ENCODE results near the gene SFXN5.
"Not testable (repeated sequence)": the region's sequence is repeated elsewhere in the genome, so short reads cannot be mapped to it uniquely, and the experiment has no call there.

The SFXN5 gene

GRCh38 chr2:73071360-73072128, at the start of gene SFXN5:
TSS of gene SFXN5 (minus strand) at chr2:73071712. CDS start at chr2:73071705, 7 bp downstream.
- DNase-seq (ENCODE audit: low read depth in 4 of 4, low spot score in 1 of 4) = peak; percentile 85 to 96 (median 94)

DNA sequence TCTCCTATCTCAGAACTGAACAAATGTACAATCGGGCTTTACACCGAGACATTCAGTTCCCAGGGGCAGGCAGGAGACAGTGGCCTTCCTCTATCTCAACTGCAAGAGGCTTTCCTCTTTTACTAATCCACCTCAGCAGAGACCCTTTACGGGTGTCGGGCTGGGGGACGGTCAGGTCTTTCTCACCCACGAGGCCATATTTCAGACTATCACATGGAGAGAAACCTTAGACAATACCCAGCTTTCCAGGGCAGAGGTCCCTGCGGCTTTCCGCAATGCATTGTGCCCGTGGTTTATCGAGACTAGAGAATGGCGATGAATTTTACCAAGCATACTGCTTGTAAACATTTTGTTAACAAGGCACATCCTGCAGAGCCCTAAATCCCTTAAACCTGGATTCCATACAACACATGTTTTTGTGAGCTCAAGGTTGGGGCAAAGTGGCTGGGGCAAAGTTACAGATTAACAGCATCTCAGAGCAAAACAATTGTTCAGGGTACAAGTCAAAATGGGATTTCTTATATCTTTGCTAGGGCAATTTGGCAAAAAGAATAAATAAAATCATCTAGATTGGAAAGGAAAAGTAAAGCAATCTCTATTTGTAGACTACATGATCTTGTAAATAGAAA, 48.2 kb upstream of the SFXN5 start:
- DNase-seq (ENCODE audit: low read depth in 4 of 4, low spot score in 1 of 4) = not testable (repeated sequence)

- DNase-seq (ENCODE audit: low read depth in 4 of 4, low spot score in 1 of 4) = no peak
These were observed 45.9 kb upstream of the SFXN5 start for GRCh38 chr2:73117441-73117840.

DNA sequence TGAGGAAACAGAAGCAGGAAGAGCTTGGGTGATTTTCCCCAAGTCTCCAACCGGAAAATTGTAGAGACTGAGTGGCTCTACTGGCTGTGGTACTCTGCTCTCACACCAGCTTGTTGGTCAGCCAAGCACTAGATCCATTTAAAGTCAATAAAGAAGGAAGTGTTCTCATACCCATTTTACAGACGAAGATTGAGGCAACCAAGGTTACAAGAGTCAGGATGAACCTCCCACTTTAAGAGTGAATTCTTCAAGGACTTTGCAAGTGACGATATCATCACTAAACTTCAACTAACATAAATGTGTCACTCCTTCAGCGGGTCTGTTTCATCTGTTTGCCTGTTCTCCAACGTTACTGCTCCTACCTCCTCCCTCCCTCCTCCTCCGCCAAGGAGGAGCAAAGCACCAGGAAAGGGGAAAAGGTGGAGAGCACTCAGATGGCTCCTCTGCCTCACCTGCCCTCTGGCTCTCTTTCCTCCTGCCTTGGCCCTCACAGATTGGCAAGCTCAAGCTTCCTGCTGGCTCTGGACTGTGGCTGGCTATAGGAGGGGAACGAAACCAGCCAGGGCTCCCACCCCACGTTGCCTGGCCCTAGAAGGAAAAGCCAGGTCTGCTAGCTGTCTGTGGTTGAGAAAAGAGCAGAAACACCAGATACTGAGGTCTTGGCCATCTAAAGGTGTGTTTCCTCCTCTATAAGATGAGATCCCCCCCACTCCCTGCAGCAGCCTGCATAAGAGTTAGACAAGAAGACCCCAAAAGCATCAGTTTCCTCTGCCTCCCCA, 44.9 kb upstream of the SFXN5 start:
- no peak for DNase-seq (ENCODE audit: low read depth in 4 of 4, low spot score in 1 of 4)

DNA sequence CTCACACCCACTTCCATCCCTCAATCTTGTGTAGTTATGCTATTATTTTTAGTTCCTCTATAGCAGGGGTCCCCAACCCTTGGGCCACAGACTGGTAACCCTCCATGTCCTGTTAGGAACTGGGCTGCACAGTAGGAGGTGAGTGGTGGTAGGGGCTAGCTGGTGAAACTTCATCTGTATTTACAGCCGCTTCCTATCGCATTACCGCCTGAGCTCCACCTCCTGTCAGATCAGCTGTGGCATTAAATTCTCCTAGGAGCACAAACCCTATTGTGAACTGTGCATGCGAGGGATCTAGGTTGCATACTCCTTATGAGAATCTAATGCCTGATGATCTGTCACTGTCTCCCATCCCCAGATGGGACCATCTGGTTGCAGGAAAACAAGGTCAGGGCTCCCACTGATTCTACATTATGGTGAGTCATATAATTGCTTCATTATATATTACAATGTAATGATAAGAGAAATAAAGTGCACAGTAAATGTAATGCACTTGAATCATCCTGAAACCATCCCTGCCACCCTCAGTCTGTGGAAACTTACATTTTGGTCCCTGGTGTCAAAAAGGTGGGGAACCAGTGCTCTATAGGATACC, 42.9 kb upstream of the SFXN5 start:
- DNase-seq (ENCODE audit: low read depth in 4 of 4, low spot score in 1 of 4) = no peak

GRCh38 chr2:73112913-73113854, 41.7 kb upstream of the SFXN5 start, which contains the start of gene RAB11FIP5:
TSS of gene RAB11FIP5 (minus strand) at chr2:73112948. CDS start at chr2:73112777, 171 bp downstream.
- DNase-seq (ENCODE audit: low read depth in 4 of 4, low spot score in 1 of 4) = peak; percentile 42 to 74 (median 53)

- peak in 1 of 4 experiments; percentile 7 for DNase-seq (ENCODE audit: low read depth in 4 of 4, low spot score in 1 of 4)
These were observed 40.8 kb upstream of the SFXN5 start for GRCh38 chr2:73112026-73112912.

DNA sequence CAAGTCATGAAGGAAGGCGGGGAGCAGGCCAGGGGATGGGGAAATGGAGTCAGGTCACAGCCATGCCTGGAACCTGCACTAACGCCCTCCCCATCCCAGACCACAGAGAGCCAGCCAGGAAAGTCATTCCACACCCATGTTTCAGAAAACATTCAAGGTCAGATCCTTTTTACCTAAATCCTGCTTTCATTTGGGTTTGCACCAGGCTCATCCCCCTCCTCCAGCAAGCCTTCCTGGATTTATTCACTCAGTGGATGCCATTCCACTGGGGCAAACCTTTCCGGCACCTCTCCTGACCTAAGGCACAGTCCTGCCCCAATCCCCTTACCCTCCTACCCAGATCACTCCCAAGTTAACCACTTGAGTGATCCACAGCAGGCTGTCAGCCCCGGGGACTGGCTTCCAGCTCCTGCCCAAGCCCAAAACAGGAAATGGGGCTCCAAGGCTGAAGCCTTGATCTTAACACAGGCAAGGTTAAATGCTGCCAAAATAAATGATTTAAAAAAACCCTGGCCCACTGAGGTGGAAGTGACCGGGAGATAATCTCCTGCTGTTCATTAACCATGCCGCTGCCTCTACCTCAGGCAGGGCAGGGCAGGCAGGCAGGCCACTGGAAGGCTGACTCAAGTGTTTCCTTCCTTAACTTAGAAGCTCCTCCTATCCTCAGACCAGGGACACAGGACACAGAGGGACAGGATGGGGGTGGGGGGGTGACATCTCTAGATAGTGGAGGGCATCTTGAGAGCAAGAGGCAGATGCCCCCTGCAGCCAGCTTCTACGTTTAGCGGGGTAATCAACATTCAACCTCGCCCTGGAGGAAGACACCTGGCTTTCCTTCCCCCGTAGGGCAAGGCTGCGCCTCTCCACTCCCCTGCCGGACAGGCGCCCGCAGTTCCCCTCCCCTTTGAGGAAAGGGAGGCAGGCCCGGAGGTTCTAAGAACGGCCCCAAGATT, 39.8 kb upstream of the SFXN5 start:
- DNase-seq (ENCODE audit: low read depth in 4 of 4, low spot score in 1 of 4) = peak in 1 of 4 experiments; percentile 11

DNA sequence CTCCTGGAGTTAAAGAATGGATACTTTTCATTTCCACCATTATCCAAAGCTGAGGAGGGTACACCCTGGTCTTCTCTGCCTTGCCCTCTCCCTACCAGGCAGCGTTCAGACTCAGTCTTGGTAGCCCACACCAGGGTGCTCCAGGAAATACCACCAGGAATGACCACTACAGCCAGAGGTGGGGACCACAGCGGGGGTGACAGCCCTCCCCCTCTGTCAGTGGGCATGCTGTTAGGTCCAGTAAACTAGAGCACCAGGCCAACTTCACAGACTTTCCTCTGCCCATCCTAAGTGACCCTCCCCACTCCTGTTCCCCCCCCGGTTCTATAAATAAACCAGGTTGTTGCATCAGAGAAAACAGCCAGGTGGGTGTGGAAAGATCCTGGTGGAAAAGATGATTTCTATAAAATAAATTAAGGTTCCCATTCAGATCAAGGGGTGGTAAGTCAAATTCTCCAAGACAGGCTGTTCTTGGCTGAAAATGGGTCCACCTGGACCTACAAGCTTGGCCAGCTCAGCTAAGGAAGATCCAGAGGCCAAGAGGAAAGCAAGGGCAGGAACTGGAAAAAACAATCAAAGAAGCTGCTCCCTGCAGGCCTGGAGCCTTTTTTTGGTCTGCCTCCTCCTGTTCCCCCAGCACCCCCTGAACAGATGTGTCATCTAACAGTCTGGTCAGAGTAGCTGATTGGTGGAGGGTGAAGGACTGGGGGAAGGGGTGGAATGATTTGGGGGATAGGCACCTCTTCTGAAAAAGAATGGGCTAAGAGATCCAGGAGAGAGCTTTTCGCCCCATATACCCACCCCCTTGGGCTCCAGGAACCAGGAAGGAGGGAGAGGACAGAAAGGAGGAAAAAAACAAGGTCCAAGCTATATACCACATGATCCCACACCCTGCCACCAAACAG, 38.9 kb upstream of the SFXN5 start:
- no peak for DNase-seq (ENCODE audit: low read depth in 4 of 4, low spot score in 1 of 4)

- no peak for DNase-seq (ENCODE audit: low read depth in 4 of 4, low spot score in 1 of 4)
These were observed 38.1 kb upstream of the SFXN5 start for GRCh38 chr2:73109431-73110167.

DNA sequence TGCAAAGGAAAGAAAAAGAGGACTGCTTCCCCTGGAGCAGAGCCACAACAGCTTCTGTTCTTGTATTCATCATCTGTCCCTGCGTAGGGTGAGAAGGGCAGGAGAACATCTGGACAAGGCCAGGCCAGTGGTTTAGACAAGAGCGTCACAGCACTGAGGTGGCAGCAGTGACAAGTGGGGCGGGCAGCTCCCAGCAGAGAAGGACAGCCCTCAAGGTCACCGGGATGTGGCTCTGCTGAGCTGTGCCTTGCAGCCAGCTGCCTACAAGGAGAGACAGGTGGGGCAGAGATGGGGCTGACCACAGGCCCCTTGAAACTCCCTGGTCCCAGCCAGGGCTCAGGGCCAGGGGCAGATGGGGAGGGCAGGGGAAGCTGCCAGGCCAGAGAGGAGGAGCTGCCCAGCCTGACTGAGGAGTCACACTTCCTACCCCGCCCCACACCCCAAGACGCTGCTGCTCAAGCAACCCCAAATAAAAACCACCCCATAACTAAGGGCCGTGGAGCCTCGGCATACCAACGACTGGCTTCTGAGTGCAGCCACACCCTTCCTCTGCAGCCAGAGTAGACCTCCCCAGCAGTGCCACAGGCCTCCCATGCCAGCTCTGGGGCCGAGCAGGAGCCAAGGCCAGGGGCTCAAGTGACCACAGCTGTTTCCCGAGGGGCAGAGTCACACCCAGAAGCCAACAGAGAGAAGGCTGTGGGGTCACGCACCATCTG, 35.9 kb upstream of the SFXN5 start:
- no peak for DNase-seq (ENCODE audit: low read depth in 4 of 4, low spot score in 1 of 4)

DNA sequence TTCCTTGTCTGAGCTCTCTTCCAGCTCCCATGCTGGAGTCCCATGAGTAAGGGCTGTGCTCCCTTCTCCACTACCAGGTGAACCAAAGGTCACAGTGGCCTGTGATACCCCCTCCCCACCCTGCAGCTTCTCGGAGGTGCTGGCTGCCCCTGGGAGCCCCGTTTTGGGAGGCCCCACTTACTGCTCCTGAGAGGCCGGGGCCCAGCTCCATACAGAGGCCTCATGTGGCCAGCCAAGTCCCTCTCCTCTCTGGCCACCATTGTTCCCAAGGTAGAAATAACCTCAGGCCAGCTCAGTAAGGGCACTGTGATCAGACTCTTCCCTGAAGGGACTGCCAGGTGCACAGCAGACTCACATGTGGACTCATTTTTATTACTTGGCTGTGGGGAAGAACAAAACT, 35.3 kb upstream of the SFXN5 start:
- DNase-seq (ENCODE audit: low read depth in 4 of 4, low spot score in 1 of 4) = no peak

- no peak for DNase-seq (ENCODE audit: low read depth in 4 of 4, low spot score in 1 of 4)
These were observed 34.0 kb upstream of the SFXN5 start for GRCh38 chr2:73105511-73105971.

GRCh38 chr2:73104933-73105332, 33.4 kb upstream of the SFXN5 start:
- no peak for DNase-seq (ENCODE audit: low read depth in 4 of 4, low spot score in 1 of 4)

GRCh38 chr2:73103018-73103542, 31.6 kb upstream of the SFXN5 start:
- DNase-seq (ENCODE audit: low read depth in 4 of 4, low spot score in 1 of 4) = no peak
